Heart left ventricle (tissue), 16 donors: Measurements from ENCODE around the gene C16orf95. TPM values are rescaled to one million over a fixed set of nuclear protein-coding genes. Genes with fewer than 3 reads are reported as not detected.
A peak's percentile ranks its signal among the peaks of the same experiment; 100 is the strongest.

ENCODE experiments used
- ATAC-seq, 4 donors: fragments of 200-7000 bp; cut with Tn5 transposase; one replicate each; pipeline ENCODE4 v1.9.1; 2020 to 2022; ENCODE audit warnings: moderate library complexity in 4 of 4, mild to moderate bottlenecking in 3 of 4, moderate number of reproducible peaks in 1 of 4
- DNase-seq, 5 donors: peaks; one replicate each; pipeline ENCODE4 v3.0.0-alpha.2; 2020
- H3K27ac ChIP-seq, 12 donors: fragments of 200-600 bp; sonication (generic) in 4 of 12; one replicate each; pipeline versions ENCODE4 v1.5.0 to v1.8.0; 2016 to 2022; ENCODE audit warnings: mild to moderate bottlenecking in 2 of 12
- H3K27me3 ChIP-seq, 9 donors: fragments of 200-600 bp; sonication (generic) in 2 of 9; one replicate each; pipeline versions ENCODE4 v1.5.1 to v1.8.0; 2016 to 2022; ENCODE audit warnings: mild to moderate bottlenecking in 3 of 9
- H3K36me3 ChIP-seq, 9 donors: fragments of 200-600 bp; sonication (generic) in 2 of 9; one replicate each; pipeline versions ENCODE4 v1.5.0 to v1.8.0; 2018 to 2022; ENCODE audit warnings: mild to moderate bottlenecking in 2 of 9
- H3K4me1 ChIP-seq, 12 donors: fragments of 200-600 bp; sonication (generic) in 4 of 12; one replicate each; pipeline versions ENCODE4 v1.5.0 to v1.8.0; 2016 to 2022; ENCODE audit warnings: mild to moderate bottlenecking in 3 of 12
- H3K4me3 ChIP-seq, 12 donors: fragments of 200-600 bp; sonication (generic) in 4 of 12; one replicate each; pipeline versions ENCODE4 v1.5.0 to v1.8.0; 2017 to 2022; ENCODE audit warnings: mild to moderate bottlenecking in 9 of 12, moderate library complexity in 4 of 12
- H3K9me3 ChIP-seq, 12 donors: fragments of 200-600 bp; sonication (generic) in 4 of 12; one replicate each; pipeline versions ENCODE4 v1.5.0 to v1.8.0; 2016 to 2022; ENCODE audit warnings: mild to moderate bottlenecking in 1 of 12
- POLR2A ChIP-seq, 2 donors: fragments of 450-650 bp; IDR thresholded peaks; one replicate each; pipeline ENCODE4 v1.6.1; 2017; ENCODE audit warnings: antibody characterized with exemption in 2 of 2, mild to moderate bottlenecking in 2 of 2, moderate library complexity in 2 of 2
- WGBS, 4 donors: extraction: QIAGEN DNeasy Blood & Tissue Kit in 2 of 4; methylation state at CpG; one replicate each; pipeline versions ENCODE4 v1.1.5 to v1.1.7; 2013 to 2018; 5-methylcytosine and 5-hydroxymethylcytosine counted together
- intact Hi-C, 10 donors: fragments of 100-400 bp; cut with DNase I; formaldehyde crosslinking; loops; one replicate each; pipeline versions ENCODE4 v1.11.1 to v1.14.2; 2022
- polyA plus RNA-seq, 2 donors: library from polyadenylated mRNA; stranded (reverse); fragments of 200-250 nt; gene quantifications; one replicate each; pipeline ENCODE4 v1.2.3, GENCODE V29; 2013
- total RNA-seq, 9 donors: library from RNA; depleted of rRNA in 2 of 9; stranded (reverse); fragments of >200 nt in 2 of 9; fragmentation: NEBNext Ultra II Directional in 3 of 9; extraction: Animal tissue kit (Norgen Biotek cat#: 25700) in 3 of 9; gene quantifications; one replicate each; pipeline versions ENCODE4 v1.1.0 to v1.2.4, GENCODE V29; 2016 to 2023
- TF ChIP-seq, protein P1 (sequence below), 12 donors: fragments of 200-600 bp; sonication (generic) in 4 of 12; IDR thresholded peaks; one replicate each; pipeline versions ENCODE4 v1.5.0 to v1.8.0; 2018 to 2022; ENCODE audit warnings: antibody characterized with exemption in 12 of 12, mild to moderate bottlenecking in 5 of 12
- donor health status: ischemic (EF 13 %, LVEDD 7.1; RV severe dilation, severe dysfunction).
- donor health status: healthy with polysubstance abuse.
- donor health status: DM: no; HTN: yes; CAD: no.
- donor health status: DM: no; HTN: no; CAD: no.
- donor health status: ischemic (EF 25% LVEDD 6.9; RV normal size, moderate dysfunction).
- donor health status: ischemic (EF 25% LVEDD 5.7; RV mildly dilated, moderate dysfunction).
- donor health status: healthy.
- donor health status: DM: yes; HTN: yes; CAD: no.
- donor health status: ischemic (EF 35%, LVEDD 5.7; RV mildly dilated, moderate dysfunction).
- donor health status: nonischemic (EF 11% LVEDD 7.7; RV severe dilation, severe dysfunction).
- donor health status: DM: yes; HTN: yes; CAD: no.
- donor health status: PGD.
- donor health status: ischemic (EF 29% LVEDD 5.4; RV normal size, mild dysfunction).
- donor health status: nonischemic (EF 23%, LVEDD 6.1; RV moderate dilation, normal function).

C16orf95 gene
- total and polyA plus RNA-seq, 11 donors = 0.91 to 4.5 (median 3.1) TPM

DNA sequence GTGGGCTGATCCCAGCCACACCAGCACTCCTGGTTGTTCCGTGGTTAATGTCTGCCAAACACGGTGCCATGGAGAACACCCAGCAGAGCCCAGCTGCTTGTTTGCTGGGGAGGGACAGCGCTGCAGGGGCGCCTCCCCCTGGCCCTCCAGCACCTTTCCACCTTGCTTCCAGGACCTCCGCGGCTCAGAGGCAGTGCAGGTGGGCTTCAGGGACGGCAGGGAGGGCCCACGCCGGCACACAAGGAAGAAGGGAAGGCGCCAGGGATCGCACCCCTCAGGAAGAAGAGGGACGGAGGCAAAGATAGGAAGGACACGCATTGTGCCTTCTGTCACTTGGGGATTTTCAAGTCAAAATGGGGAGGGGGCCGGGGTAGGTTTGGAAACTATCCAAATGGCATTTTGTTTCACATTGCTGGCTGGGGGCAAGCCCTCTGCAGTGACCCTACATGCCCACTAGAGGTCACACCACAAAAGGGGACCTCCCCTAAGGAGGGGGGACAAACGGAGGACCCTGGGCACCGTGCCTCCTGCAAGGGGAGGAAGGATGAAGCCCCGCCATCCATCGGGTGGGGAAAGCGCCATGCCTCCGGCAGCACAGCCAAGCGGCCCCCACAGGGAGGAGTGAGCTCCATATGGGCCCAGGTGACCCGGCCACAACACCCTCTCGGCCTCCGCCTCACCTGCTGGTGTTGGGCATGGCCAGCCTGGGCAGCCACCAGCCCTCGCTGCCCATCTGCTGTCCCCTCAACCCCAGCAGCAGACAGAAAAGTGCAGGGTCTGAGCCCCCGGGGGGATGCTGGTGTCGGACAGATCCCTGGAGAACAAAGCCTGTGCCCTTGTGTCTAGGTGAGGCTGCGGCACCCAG is 7.5 kb upstream of the C16orf95 start:
- ATAC-seq (peak in 3 of 4 donors; percentile 47 to 58 (median 54)), DNase-seq (peak in 2 of 5 donors; percentile 38 to 61)
- Histone ChIP-seq H3K4me1 (peaks cover 0 to 33% (median 6%) of the 10 kb centered on the region in 12 donors), H3K27ac (no peak overlapping the region), H3K9me3 (no peaks in the 10 kb centered on the region), H3K36me3 (peaks cover 0 to 25% (median 13%) of the 10 kb centered on the region in 9 donors), H3K4me3 (no peak overlapping the region), H3K27me3 (no peaks in the 10 kb centered on the region)
- TF ChIP-seq, protein P1, sequence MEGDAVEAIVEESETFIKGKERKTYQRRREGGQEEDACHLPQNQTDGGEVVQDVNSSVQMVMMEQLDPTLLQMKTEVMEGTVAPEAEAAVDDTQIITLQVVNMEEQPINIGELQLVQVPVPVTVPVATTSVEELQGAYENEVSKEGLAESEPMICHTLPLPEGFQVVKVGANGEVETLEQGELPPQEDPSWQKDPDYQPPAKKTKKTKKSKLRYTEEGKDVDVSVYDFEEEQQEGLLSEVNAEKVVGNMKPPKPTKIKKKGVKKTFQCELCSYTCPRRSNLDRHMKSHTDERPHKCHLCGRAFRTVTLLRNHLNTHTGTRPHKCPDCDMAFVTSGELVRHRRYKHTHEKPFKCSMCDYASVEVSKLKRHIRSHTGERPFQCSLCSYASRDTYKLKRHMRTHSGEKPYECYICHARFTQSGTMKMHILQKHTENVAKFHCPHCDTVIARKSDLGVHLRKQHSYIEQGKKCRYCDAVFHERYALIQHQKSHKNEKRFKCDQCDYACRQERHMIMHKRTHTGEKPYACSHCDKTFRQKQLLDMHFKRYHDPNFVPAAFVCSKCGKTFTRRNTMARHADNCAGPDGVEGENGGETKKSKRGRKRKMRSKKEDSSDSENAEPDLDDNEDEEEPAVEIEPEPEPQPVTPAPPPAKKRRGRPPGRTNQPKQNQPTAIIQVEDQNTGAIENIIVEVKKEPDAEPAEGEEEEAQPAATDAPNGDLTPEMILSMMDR (IDR thresholded peaks at IDR 0.05) = peak; percentile 72 to 91 (median 82)
- no peak for TF ChIP-seq POLR2A (IDR thresholded peaks at IDR 0.05)
- intact Hi-C loops = loop anchor here in 9 of 10 donors (2.0 to 10.0 kb wide), 7 partner anchors 38 to 310 kb away; partner anchors contain the start of gene FBXO31 (in 5 of the 9)
- 43 to 52% (median 50%) methylated on average over 19 to 28 of the region's 28 CpGs for WGBS, 4 donors

GRCh38 chr16:87323727-87324410 is 6.7 kb upstream of the C16orf95 start:
- no peak for ATAC-seq
- Histone ChIP-seq H3K27me3 (no peaks in the 10 kb centered on the region), H3K4me1 (peaks cover 0 to 25% (median 6%) of the 10 kb centered on the region in 12 donors), H3K27ac (no peak overlapping the region), H3K36me3 (peaks cover 0 to 17% (median 8%) of the 10 kb centered on the region in 9 donors), H3K4me3 (no peak overlapping the region), H3K9me3 (no peaks in the 10 kb centered on the region)
- peak in 2 of 5 donors; percentile 16 to 53 for DNase-seq
- TF ChIP-seq, protein P1 (IDR thresholded peaks at IDR 0.05) = no peak
- TF ChIP-seq POLR2A (IDR thresholded peaks at IDR 0.05) = no peak
- 87 to 91% (median 90%) methylated on average over 15 to 21 of the region's 21 CpGs for WGBS, 4 donors
- intact Hi-C loops = loop anchor here in 6 of 10 donors (2.0 to 10.0 kb wide), 5 partner anchors 58 to 311 kb away; partner anchors contain the start of gene FBXO31 (in 3 of the 6)

- ATAC-seq (no peak), DNase-seq (peak in 2 of 5 donors; percentile 12 to 52)
- H3K4me3 ChIP-seq = no peak overlapping the region
- intact Hi-C loops = loop anchor here in 5 of 10 donors (5.0 to 10.0 kb wide), 4 partner anchors 59 to 312 kb away; partner anchors contain the start of gene FBXO31 (in 2 of the 5)
- H3K36me3 ChIP-seq = peaks cover 0 to 9% (median under 1%) of the 10 kb centered on the region in 9 donors
- no peak overlapping the region for H3K27ac ChIP-seq
- H3K27me3 ChIP-seq = no peaks in the 10 kb centered on the region
- 91 to 93% (median 91%) methylated on average over 16 to 35 of the region's 35 CpGs for WGBS, 4 donors
- H3K4me1 ChIP-seq = peaks cover 0 to 30% (median 11%) of the 10 kb centered on the region in 12 donors
- TF ChIP-seq, protein P1 (IDR thresholded peaks at IDR 0.05) = no peak
- TF ChIP-seq POLR2A (IDR thresholded peaks at IDR 0.05) = no peak
- H3K9me3 ChIP-seq = no peaks in the 10 kb centered on the region
Measured at GRCh38 chr16:87322833-87323726, 5.9 kb upstream of the C16orf95 start.
